Erythroblast (primary cell): ENCODE data around the gene CNGA4.

ENCODE experiments used
- GATA1 ChIP-seq: IDR thresholded peaks from 2 replicates; pipeline ENCODE4 v1.6.1; 2011; ENCODE audit warnings: low read depth, mild to moderate bottlenecking, control low read depth, low read length, moderate library complexity
- POLR2A ChIP-seq: IDR thresholded peaks from 2 replicates; pipeline ENCODE4 v1.6.1; 2011; ENCODE audit warnings: mild to moderate bottlenecking, low read length

DNA sequence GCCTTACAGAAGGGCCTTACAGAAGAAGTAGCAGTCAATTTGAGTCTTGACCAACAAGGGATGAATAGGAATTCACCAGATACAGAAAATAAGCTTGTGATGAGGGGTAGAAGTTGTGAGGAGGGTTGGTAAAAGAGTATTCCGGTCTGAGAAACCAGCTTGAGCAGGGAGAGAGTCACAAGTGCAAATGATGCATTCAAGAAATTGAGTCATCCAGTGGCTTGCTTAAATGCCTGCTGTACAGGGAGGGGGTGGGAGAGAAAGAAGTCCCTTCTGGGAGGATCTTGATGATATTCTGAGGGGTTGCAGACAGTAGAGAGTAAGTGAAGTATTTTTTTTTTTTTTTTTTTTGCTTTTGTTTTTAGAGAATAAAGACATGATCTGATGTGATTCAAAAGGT is 29.9 kb downstream of the CNGA4 start:
- TF ChIP-seq POLR2A (no peak), GATA1 (no peak)
